Suprapubic skin (tissue), 4 donors: Measurements from ENCODE around the gene CMBL.

Experiments used
- POLR2A ChIP-seq, 2 donors: fragments of 450-650 bp; IDR thresholded peaks; one replicate each; pipeline ENCODE4 v1.6.1; 2017; ENCODE audit warnings: antibody characterized with exemption in 2 of 2, mild to moderate bottlenecking in 2 of 2, moderate library complexity in 2 of 2
- POLR2AphosphoS5 ChIP-seq, 3 donors: sonication (generic); formaldehyde crosslinking; IDR thresholded peaks; one replicate each; pipeline ENCODE4 v1.6.1; 2017; ENCODE audit warnings: antibody characterized with exemption in 3 of 3
- TF ChIP-seq, protein P1 (sequence below), 2 donors: fragments of 200-600 bp in 1 of 2; fragments of 450-650 bp in 1 of 2; sonication (generic) in 1 of 2; IDR thresholded peaks; one replicate each; pipeline ENCODE4 v1.5.1; 2016 to 2019; ENCODE audit warnings: antibody characterized with exemption in 2 of 2, mild to moderate bottlenecking in 1 of 2, moderate library complexity in 1 of 2

DNA sequence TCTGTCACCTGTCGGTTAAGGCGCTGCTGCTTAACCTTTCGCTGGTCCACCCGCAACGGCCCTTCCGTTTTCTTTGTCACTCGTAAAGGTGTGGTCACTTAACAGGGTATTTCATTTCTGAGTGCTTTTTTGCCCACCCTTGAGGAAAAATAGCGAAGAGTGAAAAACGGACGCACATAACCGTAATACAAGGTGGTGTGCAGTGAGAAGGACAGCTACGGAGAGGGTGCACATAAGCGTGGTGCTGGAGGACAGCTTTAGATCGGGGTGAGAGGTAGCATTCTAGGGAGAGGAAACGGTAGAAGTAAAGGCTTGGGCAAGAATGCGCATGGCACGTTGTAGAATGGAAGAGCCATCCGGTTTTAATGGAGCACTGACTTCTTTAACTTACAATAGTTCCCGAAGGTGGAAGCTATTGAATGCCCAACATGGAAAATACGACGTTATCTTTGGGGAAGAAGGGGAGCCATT is 56.9 kb downstream of the CMBL start:
- TF ChIP-seq, protein P1, sequence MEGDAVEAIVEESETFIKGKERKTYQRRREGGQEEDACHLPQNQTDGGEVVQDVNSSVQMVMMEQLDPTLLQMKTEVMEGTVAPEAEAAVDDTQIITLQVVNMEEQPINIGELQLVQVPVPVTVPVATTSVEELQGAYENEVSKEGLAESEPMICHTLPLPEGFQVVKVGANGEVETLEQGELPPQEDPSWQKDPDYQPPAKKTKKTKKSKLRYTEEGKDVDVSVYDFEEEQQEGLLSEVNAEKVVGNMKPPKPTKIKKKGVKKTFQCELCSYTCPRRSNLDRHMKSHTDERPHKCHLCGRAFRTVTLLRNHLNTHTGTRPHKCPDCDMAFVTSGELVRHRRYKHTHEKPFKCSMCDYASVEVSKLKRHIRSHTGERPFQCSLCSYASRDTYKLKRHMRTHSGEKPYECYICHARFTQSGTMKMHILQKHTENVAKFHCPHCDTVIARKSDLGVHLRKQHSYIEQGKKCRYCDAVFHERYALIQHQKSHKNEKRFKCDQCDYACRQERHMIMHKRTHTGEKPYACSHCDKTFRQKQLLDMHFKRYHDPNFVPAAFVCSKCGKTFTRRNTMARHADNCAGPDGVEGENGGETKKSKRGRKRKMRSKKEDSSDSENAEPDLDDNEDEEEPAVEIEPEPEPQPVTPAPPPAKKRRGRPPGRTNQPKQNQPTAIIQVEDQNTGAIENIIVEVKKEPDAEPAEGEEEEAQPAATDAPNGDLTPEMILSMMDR (IDR thresholded peaks at IDR 0.05): no peak
- TF ChIP-seq POLR2A (IDR thresholded peaks at IDR 0.05) (no peak), POLR2AphosphoS5 (IDR thresholded peaks at IDR 0.05) (no peak)
